Hepatocyte (in vitro differentiated cells): ENCODE data around the gene NECAB3. TPM values are rescaled to one million over a fixed set of nuclear protein-coding genes. Genes with fewer than 3 reads are reported as not detected.
A peak's percentile ranks its signal among the peaks of the same experiment; 100 is the strongest.

Experiments used
- DNase-seq: peaks from one replicate; pipeline ENCODE4 v3.0.0-alpha.2; 2016; ENCODE audit warnings: low spot score
- H2AFZ ChIP-seq: fragments of 200-600 bp; sonication (generic); 2 replicates; pipeline ENCODE4 v1.6.0; 2016; ENCODE audit warnings: antibody characterized with exemption, mild to moderate bottlenecking
- H3K27ac ChIP-seq: fragments of 200-600 bp; sonication (generic); 2 replicates; pipeline ENCODE4 v1.5.1; 2016; ENCODE audit warnings: mild to moderate bottlenecking
- H3K27me3 ChIP-seq: fragments of 200-600 bp; sonication (generic); 2 replicates; pipeline ENCODE4 v1.6.1; 2016
- H3K36me3 ChIP-seq: fragments of 200-600 bp; sonication (generic); replicated peaks from 2 replicates; pipeline ENCODE4 v1.5.1; 2016; ENCODE audit warnings: low read depth; ENCODE audit not compliant: insufficient read depth
- H3K4me1 ChIP-seq: fragments of 200-600 bp; sonication (generic); 2 replicates; pipeline ENCODE4 v1.5.1; 2016; ENCODE audit warnings: mild to moderate bottlenecking, moderate library complexity; ENCODE audit not compliant: insufficient read depth
- H3K4me2 ChIP-seq: fragments of 200-600 bp; sonication (generic); 2 replicates; pipeline ENCODE4 v1.6.0; 2016
- H3K4me3 ChIP-seq: fragments of 200-600 bp; sonication (generic); 2 replicates; pipeline ENCODE4 v1.5.1; 2016; ENCODE audit warnings: mild to moderate bottlenecking
- H3K79me2 ChIP-seq: fragments of 200-600 bp; sonication (generic); 2 replicates; pipeline ENCODE4 v1.6.0; 2017; ENCODE audit warnings: mild to moderate bottlenecking
- H3K9me2 ChIP-seq: fragments of 200-600 bp; sonication (generic); replicated peaks from 2 replicates; pipeline ENCODE4 v1.6.0; 2017; ENCODE audit warnings: mild to moderate bottlenecking; ENCODE audit not compliant: insufficient read depth
- H3K9me3 ChIP-seq: fragments of 200-600 bp; sonication (generic); 2 replicates; pipeline ENCODE4 v1.5.1; 2016; ENCODE audit warnings: low read depth, mild to moderate bottlenecking
- H4K20me1 ChIP-seq: fragments of 200-600 bp; sonication (generic); 2 replicates; pipeline ENCODE4 v1.6.0; 2016; ENCODE audit warnings: mild to moderate bottlenecking; ENCODE audit not compliant: insufficient read depth, poor library complexity, severe bottlenecking
- CTCF ChIP-seq: fragments of 200-600 bp; sonication (generic); IDR thresholded peaks from 2 replicates; pipeline ENCODE4 v1.5.1; 2016; ENCODE audit warnings: antibody characterized with exemption, mild to moderate bottlenecking; ENCODE audit not compliant: poor library complexity
- EZH2 ChIP-seq: fragments of 200-600 bp; sonication (generic); IDR thresholded peaks from 2 replicates; pipeline ENCODE4 v1.6.1; 2016; ENCODE audit warnings: antibody characterized with exemption, mild to moderate bottlenecking, borderline replicate concordance
- EZH2phosphoT487 ChIP-seq: fragments of 200-600 bp; sonication (generic); IDR thresholded peaks from one replicate; pipeline ENCODE4 v1.6.1; 2018; ENCODE audit warnings: antibody characterized with exemption, mild to moderate bottlenecking, low read depth, moderate library complexity; ENCODE audit not compliant: unreplicated experiment, severe bottlenecking
- WGBS: methylation state at CpG from one replicate; pipeline ENCODE4 v1.1.6; 2016; ENCODE audit warnings: low lambda C conversion rate; ENCODE audit errors: missing lambda C conversion rate; 5-methylcytosine and 5-hydroxymethylcytosine counted together
- polyA plus RNA-seq: library from polyadenylated mRNA; unstranded; fragments of >200 nt; fragmentation: Nextera tagmentation; extraction: Ambion mirVana; gene quantifications from 2 replicates; pipeline ENCODE4 v1.2.1, GENCODE V29; 2016
- total RNA-seq: library from RNA; depleted of rRNA; stranded (reverse); fragments of >200 nt; gene quantifications from 2 replicates; pipeline ENCODE4 v1.2.3, GENCODE V29; 2014

The NECAB3 gene
- total and polyA plus RNA-seq, 2 experiments from 2014 or later = 50.6 to 55.4 TPM

GRCh38 chr20:33651562-33652048 is 22.6 kb downstream of the NECAB3 start:
- Histone ChIP-seq H3K4me2 (no peak overlapping the region), H2AFZ (no peak overlapping the region), H3K4me1 (peaks cover 26% of the 10 kb centered on the region), H3K9me2 (no peaks in the 10 kb centered on the region), H3K27me3 (no peaks in the 10 kb centered on the region), H3K4me3 (no peak overlapping the region), H4K20me1 (no peaks in the 10 kb centered on the region), H3K36me3 (no peaks in the 10 kb centered on the region), H3K27ac (no peak overlapping the region), H3K9me3 (no peaks in the 10 kb centered on the region), H3K79me2 (no peaks in the 10 kb centered on the region)
- 88% methylated on average over 13 of the region's 13 CpGs for WGBS
- DNase-seq = no peak
- TF ChIP-seq EZH2 (no peak), EZH2phosphoT487 (no peak), CTCF (no peak)

- peak; percentile 21 for DNase-seq
- H3K79me2 ChIP-seq = no peaks in the 10 kb centered on the region
- H4K20me1 ChIP-seq = no peaks in the 10 kb centered on the region
- no peaks in the 10 kb centered on the region for H3K27me3 ChIP-seq
- 83% methylated on average over 10 of the region's 10 CpGs for whole genome bisulfite sequencing
- no peak overlapping the region for H3K4me2 ChIP-seq
- no peaks in the 10 kb centered on the region for H3K9me2 ChIP-seq
- H3K4me3 ChIP-seq = no peak overlapping the region
- no peaks in the 10 kb centered on the region for H3K9me3 ChIP-seq
- TF ChIP-seq EZH2phosphoT487 = no peak
- no peak overlapping the region for H3K27ac ChIP-seq
- H3K4me1 ChIP-seq = peaks cover 26% of the 10 kb centered on the region
- H2AFZ ChIP-seq = no peak overlapping the region
- no peaks in the 10 kb centered on the region for H3K36me3 ChIP-seq
Measured at GRCh38 chr20:33650753-33651561, 23.3 kb downstream of the NECAB3 start.

GRCh38 chr20:33650111-33650752 is 24.0 kb downstream of the NECAB3 start:
- Histone ChIP-seq H3K27ac (no peak overlapping the region), H3K4me3 (no peak overlapping the region), H3K4me2 (no peak overlapping the region), H4K20me1 (no peaks in the 10 kb centered on the region), H3K9me2 (no peaks in the 10 kb centered on the region), H3K9me3 (no peaks in the 10 kb centered on the region), H2AFZ (no peak overlapping the region), H3K27me3 (no peaks in the 10 kb centered on the region), H3K79me2 (no peaks in the 10 kb centered on the region), H3K36me3 (no peaks in the 10 kb centered on the region), H3K4me1 (peaks cover 25% of the 10 kb centered on the region)
- WGBS = 92% methylated on average over 11 of the region's 11 CpGs
- no peak for DNase-seq
- TF ChIP-seq CTCF (no peak), EZH2phosphoT487 (no peak)

- Histone ChIP-seq H3K36me3 (no peaks in the 10 kb centered on the region), H3K4me2 (no peak overlapping the region), H4K20me1 (no peaks in the 10 kb centered on the region), H3K9me3 (no peaks in the 10 kb centered on the region), H3K4me3 (no peak overlapping the region), H3K9me2 (no peaks in the 10 kb centered on the region), H2AFZ (no peak overlapping the region), H3K79me2 (no peaks in the 10 kb centered on the region), H3K27ac (no peak overlapping the region), H3K27me3 (no peaks in the 10 kb centered on the region), H3K4me1 (peaks cover 15% of the 10 kb centered on the region)
- no peak for DNase-seq
- TF ChIP-seq EZH2phosphoT487 = no peak
- TF ChIP-seq EZH2 = no peak
- no peak for TF ChIP-seq CTCF
- 85% methylated on average over 19 of the region's 19 CpGs for WGBS
Measured at GRCh38 chr20:33649201-33649681, 25.0 kb downstream of the NECAB3 start.
